Transverse colon (tissue), 4 donors: Measurements from ENCODE around the gene RAB3A. TPM values are rescaled to one million over a fixed set of nuclear protein-coding genes. Genes with fewer than 3 reads are reported as not detected.

Experiments
- DNase-seq: peaks from one replicate; pipeline ENCODE4 v3.0.0-alpha.2; 2019
- H3K27ac ChIP-seq, 4 donors: fragments of 200-600 bp; sonication (generic); 2 replicates each; pipeline ENCODE4 v1.5.1; 2016 to 2018; ENCODE audit warnings: inconsistent platforms in 4 of 4
- H3K27me3 ChIP-seq: fragments of 200-600 bp; sonication (generic); 2 replicates; pipeline ENCODE4 v1.5.1; 2017; ENCODE audit warnings: inconsistent platforms
- H3K36me3 ChIP-seq, 4 donors: fragments of 200-600 bp; sonication (generic); 2 replicates each; pipeline ENCODE4 v1.5.1; 2017 to 2019; ENCODE audit warnings: inconsistent platforms in 4 of 4
- H3K4me1 ChIP-seq, 4 donors: fragments of 200-600 bp; sonication (generic); 2 replicates each; pipeline ENCODE4 v1.5.1; 2017 to 2020; ENCODE audit warnings: inconsistent platforms in 4 of 4
- H3K4me3 ChIP-seq, 4 donors: fragments of 200-600 bp; sonication (generic); 1 replicate in 1 of 4; 2 replicates in 3 of 4; pipeline versions ENCODE4 v1.5.1 to v1.6.1; 2017 to 2019; ENCODE audit warnings: inconsistent platforms in 4 of 4
- H3K9me3 ChIP-seq, 2 donors: fragments of 200-600 bp; sonication (generic); 2 replicates each; pipeline ENCODE4 v1.5.1; 2017 to 2019; ENCODE audit warnings: inconsistent platforms in 2 of 2
- CTCF ChIP-seq, 5 experiments: fragments of 200-600 bp in 3 of 5; fragments of 450-650 bp in 2 of 5; sonication (generic) in 3 of 5; IDR thresholded peaks; 1 replicate in 2 of 5; 2 replicates in 3 of 5; pipeline ENCODE4 v1.5.1; 2016 to 2017; ENCODE audit warnings: antibody characterized with exemption in 5 of 5, inconsistent platforms in 3 of 5, mild to moderate bottlenecking in 2 of 5, moderate library complexity in 1 of 5
- EP300 ChIP-seq: sonication (generic); formaldehyde crosslinking; IDR thresholded peaks from one replicate; pipeline ENCODE4 v1.6.1; 2017; ENCODE audit warnings: antibody characterized with exemption, low read depth
- POLR2A ChIP-seq: fragments of 450-650 bp; IDR thresholded peaks from one replicate; pipeline ENCODE4 v1.6.1; 2016; ENCODE audit warnings: antibody characterized with exemption, mild to moderate bottlenecking, moderate library complexity
- POLR2AphosphoS5 ChIP-seq, 3 donors: sonication (generic); formaldehyde crosslinking; IDR thresholded peaks; one replicate each; pipeline ENCODE4 v1.6.1; 2016; ENCODE audit warnings: antibody characterized with exemption in 3 of 3
- WGBS, 2 donors: methylation state at CpG; one replicate each; pipeline ENCODE4 v1.1.5; 2018; ENCODE audit warnings: low coverage in 1 of 2; 5-methylcytosine and 5-hydroxymethylcytosine counted together
- in situ Hi-C, 4 donors: fragments of 200-750 bp; cut with MboI; loops; one replicate each; pipeline versions ENCODE4 v1.15.0 to v1.15.1; 2017; ENCODE audit warnings: low sequenced_read_pairs in 3 of 4, low pct_ligation_motif_present in 1 of 4, low pct_unique_long_range_greater_than_20kb in 1 of 4
- intact Hi-C: fragments of 100-400 bp; cut with DNase I; formaldehyde crosslinking; loops from one replicate; pipeline ENCODE4 v1.15.1; 2023; ENCODE audit warnings: low total_unique reads
- total RNA-seq, 4 donors: library from RNA; depleted of rRNA; stranded (reverse); fragments of >200 nt; gene quantifications; one replicate each; pipeline ENCODE4 v1.1.0, GENCODE V29; 2016

The RAB3A gene
- total RNA-seq, 4 donors from 2014 or later: 2.2 to 8.6 (median 3.8) TPM; not detected in 1

DNA sequence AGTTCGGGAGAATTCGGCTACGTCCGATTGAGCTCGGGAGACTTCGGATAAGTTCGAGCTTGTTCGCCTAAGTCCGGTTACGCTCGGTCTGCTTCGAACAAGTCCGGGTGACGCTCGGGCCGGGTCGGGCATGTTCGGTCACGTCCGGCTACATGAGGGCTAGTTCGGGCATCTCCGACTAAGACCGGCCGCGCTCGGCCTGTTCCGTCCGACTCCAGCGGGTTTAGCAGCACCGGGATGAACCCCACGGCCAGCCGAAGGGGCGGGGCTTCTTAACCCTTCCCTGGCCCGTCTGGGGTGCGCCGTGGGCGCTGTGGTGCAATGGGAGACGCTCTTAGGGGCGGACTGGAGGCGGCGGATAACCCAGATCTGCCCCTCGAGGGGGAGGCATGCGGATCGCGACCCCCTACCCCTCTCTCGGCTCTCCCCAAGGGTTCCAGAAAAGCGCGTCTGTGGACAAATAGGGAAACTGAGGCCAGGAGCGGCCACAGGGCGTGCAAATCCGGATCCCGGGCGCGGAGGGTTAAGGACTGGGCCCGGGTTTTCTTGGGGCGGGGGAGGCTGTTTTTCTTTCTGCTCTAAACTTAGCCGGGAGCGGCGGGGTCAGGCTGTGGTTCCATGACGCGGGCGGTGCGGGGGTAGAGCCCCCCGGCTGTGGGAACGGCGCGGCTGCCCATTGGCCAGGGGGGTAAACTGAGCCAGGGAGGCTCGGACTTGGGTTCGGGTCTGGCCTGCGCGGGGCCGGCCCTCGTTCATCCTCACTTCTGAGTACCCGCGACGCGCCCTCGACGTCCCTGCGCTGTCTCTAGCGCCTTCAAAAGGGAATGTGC, 20.9 kb upstream of the RAB3A start:
- in situ Hi-C loops: loop anchor here in 1 of 4 donors (25.0 kb wide), 1 partner anchor 113 kb away; the partner anchor contains the start of gene PGPEP1
- H3K27me3 ChIP-seq: peaks cover 74% of the 10 kb centered on the region
- TF ChIP-seq POLR2AphosphoS5 (IDR thresholded peaks at IDR 0.05): no peak
- no peak for TF ChIP-seq EP300
- no peak for TF ChIP-seq POLR2A
- no peak for TF ChIP-seq CTCF (IDR thresholded peaks at IDR 0.05)
- peaks cover 7 to 30% (median 16%) of the 10 kb centered on the region in 4 donors for H3K4me1 ChIP-seq
- intact Hi-C loops: no loop called here
- 3% methylated on average over 58 of the region's 81 CpGs; no CpG with 5 or more reads in 1 of the 2 donors for WGBS, 2 donors
- no peaks in the 10 kb centered on the region for H3K36me3 ChIP-seq
- peak overlapping the region in 3 of 4 donors; percentile 12 to 62 (median 33) for H3K27ac ChIP-seq
- peak overlapping the region; percentile 6 to 51 (median 22) for H3K4me3 ChIP-seq
- peak; percentile 98 for DNase-seq
- no peaks in the 10 kb centered on the region for H3K9me3 ChIP-seq

DNA sequence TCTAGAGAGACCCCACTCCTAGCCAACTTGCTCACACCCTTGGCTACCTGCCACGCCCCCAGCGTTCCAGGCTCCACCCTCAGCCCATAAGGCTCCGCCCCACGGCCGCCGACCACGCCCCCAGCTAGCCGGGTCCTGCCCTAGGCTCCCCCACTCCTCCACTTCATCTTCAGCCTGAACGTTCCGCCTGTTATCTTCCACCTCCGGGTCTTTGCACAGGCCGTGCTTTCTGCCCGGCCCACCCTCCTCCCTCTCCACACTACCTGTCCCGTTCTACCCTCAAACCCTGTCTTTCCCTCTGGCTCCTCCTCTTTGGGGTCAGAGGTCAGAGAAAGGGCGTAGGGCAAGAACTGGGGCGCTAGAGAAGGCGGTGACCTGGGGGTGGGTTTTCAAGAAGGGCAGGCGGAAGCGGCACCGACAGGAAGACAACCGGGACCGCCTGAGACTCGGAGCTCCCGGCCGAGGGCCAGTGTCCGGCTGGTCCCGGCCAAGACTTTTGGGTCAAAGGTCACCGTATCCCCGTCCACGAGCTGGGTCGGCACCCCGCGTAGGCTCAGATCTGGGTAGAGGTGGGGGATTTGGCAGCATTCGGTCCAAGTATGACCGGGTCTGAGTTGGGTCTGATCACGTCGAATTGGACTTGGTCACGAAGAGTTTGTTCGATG, 20.1 kb upstream of the RAB3A start:
- intact Hi-C loops: no loop called here
- peaks cover 69% of the 10 kb centered on the region for H3K27me3 ChIP-seq
- 9 to 21% methylated on average over 8 to 32 of the region's 39 CpGs for WGBS, 2 donors
- H3K4me3 ChIP-seq: peak overlapping the region in 3 of 4 donors; percentile 15 to 51 (median 30)
- H3K4me1 ChIP-seq: peaks cover 7 to 30% (median 16%) of the 10 kb centered on the region in 4 donors
- DNase-seq: peak; percentile 49
- TF ChIP-seq EP300 (no peak), CTCF (IDR thresholded peaks at IDR 0.05) (no peak), POLR2A (no peak), POLR2AphosphoS5 (IDR thresholded peaks at IDR 0.05) (no peak)
- H3K27ac ChIP-seq: peak overlapping the region in 2 of 4 donors; percentile 33 to 34
- H3K36me3 ChIP-seq: no peaks in the 10 kb centered on the region
- H3K9me3 ChIP-seq: no peaks in the 10 kb centered on the region
- in situ Hi-C loops: loop anchor here in 1 of 4 donors (25.0 kb wide), 1 partner anchor 113 kb away; the partner anchor contains the start of gene PGPEP1

GRCh38 chr19:18221815-18222725, 18.2 kb upstream of the RAB3A start:
- Histone ChIP-seq H3K4me1 (peaks cover 7 to 30% (median 16%) of the 10 kb centered on the region in 4 donors), H3K27me3 (peaks cover 51% of the 10 kb centered on the region), H3K9me3 (no peaks in the 10 kb centered on the region), H3K4me3 (no peak overlapping the region), H3K27ac (no peak overlapping the region), H3K36me3 (no peaks in the 10 kb centered on the region)
- intact Hi-C loops (no loop called here), in situ Hi-C loops (loop anchor here in 1 of 4 donors (25.0 kb wide), 1 partner anchor 115 kb away; the partner anchor contains the start of gene PGPEP1)
- TF ChIP-seq POLR2A: no peak
- no peak for TF ChIP-seq EP300
- no peak for TF ChIP-seq POLR2AphosphoS5 (IDR thresholded peaks at IDR 0.05)
- TF ChIP-seq CTCF (IDR thresholded peaks at IDR 0.05): no peak
- 53 to 85% methylated on average over 2 to 25 of the region's 25 CpGs for WGBS, 2 donors
- DNase-seq: no peak
